HG02973 (cell line): Measurements from ENCODE around the gene DOCK9.

Source experiments
- ATAC-seq: cut with Tn5 transposase; IDR thresholded peaks from one replicate; pipeline ENCODE4 v1.9.1; 2021; ENCODE audit warnings: moderate library complexity; ENCODE audit not compliant: unreplicated experiment

Gene DOCK9

DNA sequence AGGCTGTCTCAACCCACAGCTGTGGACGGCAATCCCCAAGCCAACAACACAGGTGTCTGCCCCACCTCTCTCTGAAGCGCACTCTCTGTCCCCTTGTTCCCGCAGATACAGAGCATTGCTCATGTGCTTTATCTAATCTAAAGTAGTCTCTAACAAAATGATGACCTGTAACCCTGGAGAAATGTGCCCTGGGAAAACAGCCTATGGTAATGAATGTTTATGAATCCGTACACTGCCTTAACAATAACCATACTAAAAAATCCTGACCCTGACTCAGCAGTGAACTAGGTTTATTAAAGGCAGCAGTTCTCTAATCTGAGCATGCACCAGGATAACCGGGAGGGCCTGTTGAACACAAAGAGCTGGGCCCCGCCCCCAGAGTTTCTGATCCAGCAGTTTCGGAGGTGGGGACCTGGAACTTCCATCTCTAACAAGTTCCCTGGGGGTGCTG is 174.7 kb downstream of the DOCK9 start:
- ATAC-seq = no peak

DNA sequence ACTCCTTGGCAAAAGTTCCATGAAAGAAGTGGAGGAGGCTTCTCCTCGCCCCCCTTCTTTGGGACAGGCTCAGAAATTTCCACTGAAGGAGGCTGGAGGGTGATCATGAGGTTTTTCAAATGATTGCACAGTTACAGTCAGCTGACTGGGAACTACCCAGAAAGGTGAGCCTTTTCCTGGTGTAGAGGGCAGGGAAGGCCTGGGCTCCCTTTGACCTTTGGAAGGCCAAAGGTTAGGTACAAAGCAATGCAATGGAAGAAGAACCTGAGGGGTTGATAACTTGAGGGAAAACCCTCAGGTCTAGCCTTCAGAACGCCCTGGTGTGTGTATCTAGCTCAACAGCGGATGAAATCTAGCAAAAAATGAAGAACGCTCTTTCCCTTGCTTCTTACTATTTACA is 175.3 kb downstream of the DOCK9 start:
- no peak for ATAC-seq

DNA sequence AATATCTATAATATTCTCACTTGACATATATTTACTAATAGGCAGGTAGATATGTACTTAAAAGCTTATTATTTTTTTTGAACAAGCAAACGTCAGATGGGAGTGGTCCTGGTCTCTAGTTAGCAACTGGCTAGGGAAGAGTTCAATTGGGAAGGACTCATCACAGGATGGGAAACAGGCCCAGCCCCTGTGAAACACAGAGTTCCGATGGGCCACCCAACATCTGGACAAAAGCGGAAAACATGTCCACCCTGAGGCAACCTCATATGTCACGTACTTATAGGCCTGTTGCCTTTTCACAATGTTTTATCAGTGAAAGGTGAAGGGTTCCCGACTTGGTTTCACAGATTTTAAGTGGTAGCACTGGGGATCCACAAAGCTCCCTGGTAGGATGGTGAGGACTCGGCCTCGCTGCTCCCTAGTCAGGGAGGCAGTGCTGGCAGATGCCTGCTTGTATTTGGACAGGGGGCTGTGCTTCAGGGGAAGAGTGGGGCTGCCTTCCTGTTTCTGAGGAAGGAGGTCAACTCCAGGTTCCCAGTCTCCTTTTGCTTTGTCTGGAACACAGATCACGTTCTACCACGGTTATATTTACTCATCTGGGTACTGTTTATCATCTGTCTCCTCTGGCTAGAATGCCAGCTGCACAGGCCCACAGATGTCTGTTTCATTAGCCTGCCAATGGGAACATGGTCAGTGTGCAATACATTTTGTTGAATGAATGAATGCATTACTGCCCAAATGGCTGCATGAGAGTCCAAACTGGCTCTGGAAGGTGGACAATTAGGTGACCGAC is 176.0 kb downstream of the DOCK9 start:
- no peak for ATAC-seq

DNA sequence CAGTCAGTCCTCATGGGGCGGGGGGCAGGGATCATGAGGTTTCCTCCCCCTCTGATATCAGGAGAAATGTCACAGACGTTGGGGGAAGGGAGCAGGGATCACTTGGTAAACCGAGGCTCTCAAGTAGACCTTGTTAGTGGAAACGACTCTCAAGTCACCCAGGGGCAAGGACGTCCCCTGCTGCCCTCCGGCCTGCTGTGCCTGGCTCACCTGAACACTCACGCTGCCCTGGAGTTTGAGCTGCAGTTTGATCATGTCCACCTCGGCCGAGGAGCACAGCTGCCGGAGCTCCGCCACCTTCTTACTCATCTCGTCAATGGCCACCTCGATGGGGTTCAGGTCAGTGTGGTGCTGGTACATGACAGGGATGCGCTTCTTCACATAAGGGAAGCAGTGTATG is 177.8 kb downstream of the DOCK9 start:
- no peak for ATAC-seq

DNA sequence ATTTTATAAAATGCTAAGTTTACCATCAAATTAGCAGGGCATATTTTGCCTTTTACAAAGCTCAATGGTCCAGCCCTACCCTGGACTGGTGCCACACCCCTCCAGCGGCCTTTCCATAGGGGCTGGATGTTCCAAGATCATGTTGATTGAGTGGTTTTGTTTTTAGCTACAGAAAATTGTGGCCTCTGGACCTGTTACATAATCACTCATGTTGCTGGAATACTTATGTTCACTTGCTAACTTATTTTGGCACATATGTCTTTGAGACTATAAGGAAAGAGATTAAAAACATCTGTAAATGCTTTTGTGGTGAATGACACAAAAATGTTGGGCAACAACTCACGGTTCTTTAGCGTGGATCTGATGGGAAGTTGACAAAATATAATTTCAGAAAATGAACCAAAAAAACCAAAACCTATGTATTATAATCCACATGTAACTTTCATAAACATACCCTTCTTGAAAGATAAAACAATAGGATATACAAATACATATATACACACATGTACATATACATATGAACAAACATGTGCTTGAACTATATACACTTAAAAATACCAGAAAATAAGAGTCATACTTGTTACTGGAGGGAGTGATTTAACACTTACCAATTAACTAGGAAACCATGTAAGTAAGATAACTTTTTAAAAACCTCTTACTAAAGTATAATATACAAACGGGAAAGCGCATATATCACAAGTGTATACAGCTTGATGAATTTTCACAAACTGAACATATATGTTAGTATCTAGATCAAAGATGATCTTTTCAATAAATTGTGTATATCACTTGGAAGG is 178.8 kb downstream of the DOCK9 start:
- no peak for ATAC-seq

DNA sequence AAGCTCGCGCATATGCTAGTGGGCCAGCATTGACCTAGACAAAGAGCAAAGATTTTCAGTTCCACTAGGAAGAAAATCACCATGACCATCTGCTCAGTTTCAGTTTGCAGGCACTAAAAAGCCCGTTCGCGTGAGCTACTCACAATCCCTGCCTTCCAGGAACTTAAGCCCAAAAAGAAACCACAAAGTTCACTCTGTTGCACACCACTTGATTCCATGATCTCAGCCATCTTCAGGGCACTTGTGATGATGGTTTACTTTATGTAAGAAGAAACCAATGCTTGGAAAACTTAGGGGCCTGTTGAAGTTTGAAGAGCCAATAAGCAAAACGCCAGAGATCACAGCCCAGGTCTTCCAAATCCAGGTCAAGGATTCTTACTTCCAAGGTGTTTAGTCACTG is 180.4 kb downstream of the DOCK9 start:
- no peak for ATAC-seq

DNA sequence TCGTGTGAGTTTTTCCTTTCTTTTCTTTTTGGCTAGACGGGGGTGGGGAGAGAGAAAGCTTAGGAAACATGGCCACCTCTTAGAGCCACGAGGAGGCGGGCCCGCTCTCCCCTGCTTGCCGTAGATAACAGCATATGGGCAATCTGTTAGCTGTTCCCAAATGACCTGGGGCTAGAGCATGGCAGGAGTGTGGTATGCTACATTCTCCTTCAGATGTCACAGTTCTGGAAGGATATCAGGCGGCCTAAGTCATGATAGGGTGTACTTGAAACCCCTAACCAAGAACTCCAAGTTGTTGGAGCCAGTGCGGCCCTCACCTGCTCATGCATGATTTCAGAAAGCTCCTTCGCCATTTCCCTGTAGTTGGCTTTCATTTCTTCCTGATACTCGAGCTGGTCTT is 181.1 kb downstream of the DOCK9 start:
- no peak for ATAC-seq

DNA sequence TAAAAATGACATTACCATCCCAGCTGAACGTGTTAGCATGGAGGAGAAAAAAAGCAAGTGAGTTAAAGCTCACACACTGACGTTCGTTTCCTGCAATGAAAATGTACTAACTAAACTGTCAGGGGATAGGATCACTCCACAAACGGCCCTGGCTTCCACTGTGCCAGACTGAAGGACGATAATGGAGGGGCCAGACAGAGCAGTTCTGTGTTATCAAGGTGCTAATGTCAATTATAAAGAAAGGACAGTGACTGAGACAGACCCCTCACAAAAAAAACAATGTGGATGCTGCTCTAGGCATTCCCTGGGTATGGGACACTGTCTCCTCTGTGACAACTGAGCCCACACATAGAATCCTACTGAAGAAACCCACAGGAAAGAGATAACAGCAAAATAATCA is 181.7 kb downstream of the DOCK9 start:
- no peak for ATAC-seq

DNA sequence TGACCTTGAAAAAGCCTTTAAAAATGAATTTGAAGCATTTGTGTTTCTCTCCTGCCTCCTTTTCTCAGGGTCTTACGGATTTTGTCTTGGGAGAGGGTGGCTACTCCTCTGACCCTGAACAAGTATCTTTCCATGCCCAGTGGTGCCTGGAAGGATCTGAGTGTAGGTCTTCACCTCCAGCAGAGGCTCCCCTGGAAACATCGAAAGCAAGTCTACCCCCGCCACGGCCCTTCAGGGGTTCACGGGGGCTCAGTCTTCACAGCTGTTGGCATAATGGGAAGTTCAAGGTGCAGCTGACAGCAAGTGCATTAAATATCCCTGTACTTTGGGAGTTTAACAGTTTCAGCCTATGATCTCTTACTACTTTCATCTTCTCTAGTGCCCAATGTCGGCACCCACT is 182.6 kb downstream of the DOCK9 start:
- ATAC-seq = no peak

DNA sequence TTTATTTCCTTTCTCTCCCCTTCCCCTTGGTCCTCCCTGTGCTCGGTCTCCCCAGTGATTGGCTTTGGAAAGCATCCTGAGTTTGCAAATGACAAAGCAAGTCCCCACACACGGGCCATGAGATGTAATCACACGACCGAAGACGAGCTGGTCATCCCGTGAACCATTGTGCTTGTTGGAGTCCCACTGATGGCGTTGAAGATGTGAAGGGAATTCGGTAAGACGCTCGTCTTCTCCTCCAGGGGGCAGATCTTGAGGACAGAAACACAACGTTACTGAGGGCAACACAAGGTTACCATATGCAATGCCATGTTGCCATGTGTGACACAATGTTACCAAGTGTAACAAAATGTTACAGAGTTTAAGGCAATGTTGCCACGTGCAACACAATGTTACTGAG is 183.4 kb downstream of the DOCK9 start:
- no peak for ATAC-seq

DNA sequence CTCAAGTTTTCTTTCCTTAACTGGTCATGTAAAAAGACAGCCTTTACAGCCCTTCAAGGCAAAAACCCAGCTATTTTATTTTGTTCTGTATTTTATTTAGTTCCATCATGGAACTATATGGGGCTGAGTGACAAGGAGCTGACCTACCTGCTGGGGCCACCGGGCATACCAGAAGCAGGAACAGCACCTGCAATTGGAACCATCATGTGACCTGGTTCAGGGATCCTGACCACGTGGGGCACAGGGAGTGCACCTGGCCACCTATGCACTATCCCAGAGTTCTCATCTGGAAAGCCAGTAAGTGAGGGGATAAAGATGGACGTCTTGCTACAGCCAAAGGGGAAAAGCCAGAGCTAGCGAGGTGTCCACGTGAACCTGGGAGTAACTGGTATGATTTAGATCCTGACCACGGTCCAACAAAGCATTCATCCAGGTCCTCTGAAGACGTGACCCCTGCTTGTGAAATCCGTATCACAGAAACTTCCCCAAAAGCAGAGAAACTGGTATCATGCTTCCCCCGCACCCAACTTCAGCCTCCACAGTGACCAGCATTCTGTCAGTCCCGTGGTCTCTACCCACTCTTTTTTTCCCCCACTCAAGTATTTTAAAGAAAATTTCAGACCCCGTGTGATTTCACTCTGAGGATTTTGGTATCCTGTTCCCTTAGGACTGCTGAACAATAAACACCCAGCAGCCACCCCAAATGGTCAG is 184.9 kb downstream of the DOCK9 start:
- no peak for ATAC-seq

DNA sequence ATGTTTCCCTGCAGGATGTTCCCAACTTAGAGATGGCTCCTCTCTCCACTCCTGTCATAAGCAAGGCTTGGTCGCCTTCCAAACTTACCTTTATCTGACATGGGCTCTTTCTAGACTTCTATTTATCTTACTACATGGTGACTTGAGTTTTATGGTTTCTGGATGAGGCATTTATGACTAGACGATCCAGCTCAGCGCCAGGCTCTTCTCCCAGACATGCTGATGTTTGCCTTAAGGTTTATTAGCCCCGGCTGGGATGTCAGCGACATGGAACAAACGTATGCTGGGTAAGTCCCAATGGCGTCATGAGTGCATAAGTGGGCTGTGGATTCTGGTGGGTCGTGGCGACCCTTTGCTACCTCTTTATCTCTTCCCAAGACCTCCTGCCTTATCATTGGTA is 185.5 kb downstream of the DOCK9 start:
- no peak for ATAC-seq

DNA sequence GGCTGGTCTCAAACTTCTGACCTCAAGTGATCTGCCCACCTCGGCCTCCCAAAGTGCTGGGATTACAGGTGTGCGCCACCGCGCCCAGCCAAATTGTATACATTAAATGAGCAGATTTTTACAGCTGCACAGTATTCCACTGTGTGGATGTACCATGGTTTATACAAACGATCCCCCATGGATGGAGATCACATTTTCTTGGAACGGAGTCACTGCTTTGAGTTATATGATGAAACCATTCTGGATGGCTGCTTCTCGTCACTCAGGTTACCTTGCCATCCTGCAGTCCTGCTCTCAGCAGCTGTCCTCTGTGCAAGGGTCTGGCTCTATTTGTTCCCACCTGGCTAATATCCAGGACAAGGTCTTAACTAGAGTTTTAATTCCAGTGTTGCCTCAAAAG is 186.3 kb downstream of the DOCK9 start:
- ATAC-seq = no peak

DNA sequence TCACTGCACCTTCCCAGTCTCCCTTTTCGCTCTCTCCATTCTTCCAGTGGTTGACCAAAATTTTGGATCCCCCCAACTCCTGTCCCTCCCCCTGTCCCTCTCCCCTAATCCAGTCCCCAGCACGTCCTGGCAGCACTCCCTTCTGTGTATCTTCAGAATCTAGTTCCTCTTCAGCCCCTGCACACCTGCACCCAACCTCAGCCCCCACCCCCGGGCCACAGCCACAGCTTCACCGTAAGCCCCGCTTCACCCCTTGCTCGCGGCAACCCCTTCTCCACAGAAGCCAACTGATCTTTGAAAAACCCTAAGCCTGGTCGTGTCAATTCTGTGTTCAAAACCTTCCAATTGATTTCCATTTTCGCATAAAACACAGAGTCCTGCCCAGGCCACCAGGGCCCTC is 189.9 kb downstream of the DOCK9 start:
- ATAC-seq = no peak

DNA sequence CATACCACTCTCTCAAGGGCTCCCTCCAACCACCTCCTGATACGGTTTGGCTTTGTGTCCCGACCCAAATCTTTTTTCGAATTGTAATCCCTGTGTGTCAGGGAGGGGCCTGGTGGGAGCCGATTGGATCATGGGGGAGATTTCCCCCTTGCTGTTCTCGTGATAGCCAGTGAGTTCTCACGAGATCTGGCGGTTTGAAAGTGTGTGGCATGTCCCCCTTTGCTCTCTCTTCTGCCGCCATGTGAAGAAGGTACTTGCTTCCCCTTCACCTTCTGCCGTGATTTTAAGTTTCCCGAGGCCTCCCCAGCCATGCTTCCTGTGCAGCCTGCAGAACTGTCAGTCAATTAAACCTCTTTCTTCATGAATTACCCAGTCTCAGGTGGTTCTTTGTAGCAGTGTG is 190.7 kb downstream of the DOCK9 start:
- ATAC-seq = no peak

DNA sequence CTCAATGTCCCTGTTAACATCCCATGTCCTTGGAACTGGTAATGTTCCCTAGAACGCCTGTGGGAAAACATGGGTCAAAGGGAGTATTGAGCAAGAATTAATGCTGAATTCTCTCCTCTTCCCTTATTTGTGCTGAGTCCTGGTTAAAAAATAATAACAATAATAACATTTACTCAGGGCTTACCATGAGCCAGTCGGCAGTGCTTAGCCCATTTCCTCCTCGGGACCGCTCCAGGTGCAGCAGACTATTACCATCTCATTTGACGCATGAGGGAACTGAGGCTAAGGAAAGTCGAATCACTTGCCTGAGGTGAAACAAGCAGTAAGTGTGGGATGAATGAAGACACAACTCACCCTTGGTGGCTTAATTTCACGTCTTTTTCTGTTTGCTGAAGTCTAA is 191.8 kb downstream of the DOCK9 start:
- no peak for ATAC-seq

DNA sequence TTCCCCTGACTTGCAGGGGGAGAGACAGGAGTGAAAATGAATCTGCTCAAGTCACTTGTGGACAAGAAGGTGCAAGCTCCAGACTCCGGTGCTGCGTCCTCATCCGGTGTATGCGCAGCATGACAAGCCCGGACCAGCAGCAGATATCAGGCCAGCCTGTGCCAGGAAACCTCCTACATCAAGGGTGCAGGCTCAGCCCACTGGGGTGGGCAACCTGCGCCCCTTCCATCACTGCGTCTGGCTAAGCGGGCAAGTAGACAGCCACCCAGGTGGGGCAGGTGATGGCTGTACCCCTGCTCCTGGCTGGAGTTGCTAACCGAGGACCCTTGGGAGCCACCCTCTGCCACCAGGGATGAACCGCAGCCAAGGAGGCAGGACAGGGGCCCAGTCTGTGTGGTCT is 192.5 kb downstream of the DOCK9 start:
- ATAC-seq = no peak

DNA sequence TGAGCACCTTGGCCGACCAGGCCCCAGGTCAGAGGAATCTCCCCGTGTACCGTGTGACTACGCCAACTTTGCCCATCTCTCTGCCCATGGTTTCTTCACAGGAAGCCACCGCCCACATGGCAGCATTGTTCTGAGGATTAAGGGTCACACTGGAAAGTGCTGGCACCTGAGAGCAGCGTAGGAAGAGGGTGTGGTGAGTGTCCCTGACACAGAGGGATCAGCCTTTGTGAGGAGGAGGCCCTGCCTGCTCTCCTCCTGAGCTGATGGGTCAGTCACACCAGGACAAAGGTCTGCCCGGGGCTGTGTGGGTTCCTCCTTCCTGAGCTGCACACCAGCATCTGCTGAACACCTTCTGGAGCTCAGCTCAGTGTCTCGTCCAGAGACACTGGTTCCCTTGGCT is 193.2 kb downstream of the DOCK9 start:
- ATAC-seq = no peak

DNA sequence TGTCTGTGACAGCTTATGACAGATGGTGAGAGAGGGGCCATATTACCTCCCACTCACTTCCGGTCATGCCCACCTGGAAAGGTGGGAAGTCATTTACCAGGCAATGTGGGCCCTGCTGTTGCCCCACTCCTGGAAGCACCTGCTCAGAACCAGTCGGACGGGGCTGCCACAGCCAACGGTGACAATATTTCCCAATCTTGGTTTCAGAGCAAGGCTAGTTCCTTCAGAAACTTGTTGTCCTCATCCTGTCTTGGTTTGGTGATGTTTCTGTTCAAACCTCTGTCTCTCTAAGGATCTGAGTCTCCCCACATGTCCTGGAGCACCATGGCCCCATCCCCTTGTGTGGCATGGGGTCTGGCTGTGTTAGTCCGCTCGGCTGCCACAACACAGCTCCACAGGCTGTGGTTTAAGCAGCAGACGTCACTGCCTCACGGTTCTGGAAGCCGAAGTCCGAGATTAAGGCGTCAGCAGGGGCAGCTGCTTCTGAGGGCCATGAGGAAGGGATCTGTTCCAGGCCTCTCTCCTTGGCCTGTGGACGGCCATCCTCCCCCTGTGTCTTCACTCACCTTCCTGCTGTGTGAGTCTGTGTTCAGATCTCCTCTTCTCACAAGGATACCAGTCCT is 193.9 kb downstream of the DOCK9 start:
- ATAC-seq = no peak

DNA sequence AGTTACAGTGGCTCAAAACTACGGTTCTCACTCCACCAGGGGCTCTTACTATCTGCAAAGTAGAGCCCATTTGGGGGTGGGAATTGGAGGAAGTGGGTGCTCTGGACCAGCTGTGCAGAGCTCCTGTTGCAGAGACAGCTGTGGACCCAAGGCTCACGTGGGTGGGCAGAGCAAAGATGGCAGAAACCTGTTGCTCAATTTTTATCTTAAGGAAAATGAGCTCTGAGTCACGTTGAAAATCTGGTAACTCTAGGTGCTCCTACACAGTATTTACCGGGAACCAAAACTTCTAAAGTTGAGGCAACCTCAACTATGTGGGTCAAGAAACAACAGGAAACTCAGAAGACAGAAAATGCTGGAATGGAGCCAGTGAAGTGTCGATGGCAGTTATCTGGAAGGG is 195.2 kb downstream of the DOCK9 start:
- no peak for ATAC-seq

DNA sequence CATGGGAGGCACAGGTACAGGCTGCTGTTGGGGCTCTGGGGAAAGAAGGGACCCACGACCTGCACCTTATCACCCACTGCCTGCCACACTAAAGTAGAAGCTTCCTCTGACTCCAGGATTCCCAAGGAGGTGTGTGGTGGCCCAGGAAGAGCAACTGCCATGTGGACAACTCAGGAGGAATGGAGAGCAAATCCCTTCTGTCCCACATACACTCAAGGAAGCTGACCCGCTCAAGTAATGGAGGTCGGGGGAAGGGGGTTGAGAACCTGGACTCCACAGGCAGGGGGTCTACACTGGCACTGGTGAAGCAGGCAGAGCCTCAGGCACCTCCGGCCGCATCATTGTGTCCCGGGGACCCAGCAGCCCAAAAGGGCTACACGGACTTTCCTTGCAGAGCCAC is 196.0 kb downstream of the DOCK9 start:
- ATAC-seq = no peak
